IPS DF 19.7 (cell line): ENCODE data around the gene LRRK2.
"Not testable (repeated sequence)": the region's sequence is repeated elsewhere in the genome, so short reads cannot be mapped to it uniquely, and the experiment has no call there.

Source experiments
- DNase-seq: peaks from one replicate; pipeline ENCODE4 v3.0.0-alpha.2; 2013; ENCODE audit warnings: low read depth, low spot score

LRRK2 gene

GRCh38 chr12:40248034-40248433 lies 23.2 kb downstream of the LRRK2 start:
- no peak for DNase-seq

GRCh38 chr12:40248585-40249297 lies 23.9 kb downstream of the LRRK2 start:
- no peak for DNase-seq

GRCh38 chr12:40250652-40251051 lies 25.9 kb downstream of the LRRK2 start:
- DNase-seq = not testable (repeated sequence)

GRCh38 chr12:40253936-40254335 lies 29.1 kb downstream of the LRRK2 start:
- no peak for DNase-seq

- DNase-seq = no peak
These were observed 29.8 kb downstream of the LRRK2 start for GRCh38 chr12:40254455-40255085.

GRCh38 chr12:40258371-40258770 lies 33.6 kb downstream of the LRRK2 start:
- no peak for DNase-seq

GRCh38 chr12:40261937-40262336 lies 37.1 kb downstream of the LRRK2 start:
- no peak for DNase-seq

- no peak for DNase-seq
These were observed 37.9 kb downstream of the LRRK2 start for GRCh38 chr12:40262657-40263056.

- no peak for DNase-seq
These were observed 39.0 kb downstream of the LRRK2 start for GRCh38 chr12:40263616-40264409.

GRCh38 chr12:40271981-40272664 lies 47.3 kb downstream of the LRRK2 start:
- DNase-seq = no peak

GRCh38 chr12:40281791-40282364 lies 57.1 kb downstream of the LRRK2 start:
- DNase-seq = no peak

GRCh38 chr12:40286583-40286982 lies 61.8 kb downstream of the LRRK2 start:
- DNase-seq = no peak

GRCh38 chr12:40287369-40287975 lies 62.7 kb downstream of the LRRK2 start:
- DNase-seq = no peak

GRCh38 chr12:40292788-40293429 lies 68.1 kb downstream of the LRRK2 start:
- no peak for DNase-seq

GRCh38 chr12:40298341-40298740 lies 73.5 kb downstream of the LRRK2 start:
- no peak for DNase-seq

- no peak for DNase-seq
These were observed 75.7 kb downstream of the LRRK2 start for GRCh38 chr12:40300490-40300889.

- no peak for DNase-seq
These were observed 84.2 kb downstream of the LRRK2 start for GRCh38 chr12:40309001-40309400.

GRCh38 chr12:40310211-40310610 lies 85.4 kb downstream of the LRRK2 start:
- no peak for DNase-seq

- no peak for DNase-seq
These were observed 87.4 kb downstream of the LRRK2 start for GRCh38 chr12:40312196-40312595.

- DNase-seq = no peak
These were observed 88.3 kb downstream of the LRRK2 start for GRCh38 chr12:40312982-40313576.
